Endothelial cell of coronary artery (primary cell): ENCODE measurements around the gene RANBP17. TPM values are rescaled to one million over a fixed set of nuclear protein-coding genes. Genes with fewer than 3 reads are reported as not detected.

Experiments
- total RNA-seq: library from RNA; depleted of rRNA; stranded (reverse); fragments of >200 nt; gene quantifications from 2 replicates; pipeline ENCODE4 v1.2.3, GENCODE V29; 2014

RANBP17 gene
- 5.9 and 12.4 TPM in 2 replicates for total RNA-seq

DNA sequence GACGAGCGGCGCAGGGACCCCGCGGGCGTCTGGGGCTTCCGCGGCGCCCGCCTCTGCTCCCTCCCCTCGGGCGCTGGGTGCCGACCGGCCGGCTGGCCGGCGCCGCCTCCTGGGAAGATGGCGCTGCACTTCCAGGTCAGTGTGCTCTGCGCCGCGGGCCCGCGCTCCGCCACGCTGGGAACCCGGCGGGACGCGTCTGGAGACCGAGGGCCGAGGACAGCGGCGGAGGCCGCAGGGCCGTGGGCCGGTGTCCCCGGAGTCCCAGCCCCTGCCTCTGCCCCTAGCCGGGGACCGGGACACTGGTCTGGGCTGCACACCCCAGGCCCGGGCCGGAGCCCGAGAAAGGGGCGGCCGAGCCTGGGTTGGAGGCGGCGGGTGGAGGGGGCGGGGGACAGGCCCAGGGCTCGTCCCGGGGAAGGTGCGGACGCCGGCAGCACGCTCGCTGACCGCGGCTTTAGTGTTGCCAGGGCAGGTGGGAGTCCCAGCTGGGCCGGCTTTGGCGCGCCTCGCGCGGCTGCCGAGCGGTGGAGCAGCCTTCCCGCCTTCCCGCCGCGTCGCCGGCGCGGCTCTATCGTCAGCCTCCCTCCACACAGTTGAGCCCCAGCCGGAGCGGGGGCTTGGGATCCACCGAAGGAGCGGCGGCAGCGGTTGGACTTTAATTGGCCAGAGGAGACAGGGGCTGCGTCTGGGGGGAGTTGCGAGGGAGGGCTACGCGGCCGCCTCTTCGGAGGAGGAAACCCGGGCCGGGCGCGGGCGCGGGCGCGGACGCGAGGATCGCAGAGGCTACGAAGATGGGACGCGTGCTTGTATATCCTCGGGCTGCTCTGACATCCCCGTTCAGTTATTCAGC, at the start of gene RANBP17:
RANBP17 (plus strand) TSS at position 102 of the 850 bp plus-strand sequence.

DNA sequence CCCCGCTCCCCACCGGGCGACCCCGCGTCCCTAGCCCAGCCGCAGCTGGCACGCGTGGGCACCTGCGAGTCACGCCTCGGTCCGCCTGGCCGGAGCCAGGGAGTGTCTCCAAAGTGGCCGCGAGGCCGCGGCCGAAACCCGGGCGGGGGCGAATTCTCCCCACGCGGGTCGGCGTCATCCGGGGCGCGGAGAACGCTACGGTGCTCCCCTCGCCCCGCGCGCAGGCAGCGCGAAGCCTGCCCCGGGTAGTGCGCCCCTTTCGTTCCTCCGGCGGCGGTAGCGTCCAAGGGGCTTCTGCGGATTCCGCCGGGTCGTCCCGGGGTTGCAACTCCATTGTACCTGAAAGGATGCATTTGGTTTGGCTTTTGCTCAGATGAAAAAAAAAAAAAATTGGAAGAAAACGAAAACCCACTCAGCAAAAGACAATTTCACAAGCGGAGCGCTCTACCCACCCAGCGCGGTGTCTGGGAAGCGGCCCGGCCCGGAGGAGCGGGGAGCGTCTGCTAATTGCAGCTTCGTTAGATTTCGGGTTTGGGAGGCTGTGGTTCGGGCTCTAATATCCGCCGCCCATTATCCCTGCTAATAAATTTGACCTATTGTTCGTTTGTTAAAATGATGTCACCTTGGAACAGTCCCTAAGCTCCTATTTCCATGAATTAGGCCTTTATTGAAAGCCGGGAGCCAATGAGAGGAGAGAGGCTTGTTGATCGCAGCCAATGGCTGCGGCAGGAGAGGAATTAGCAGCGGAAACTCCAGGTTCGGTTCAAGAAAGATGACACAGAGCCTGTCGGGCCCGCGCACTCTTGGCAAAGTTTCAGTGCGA, 446.8 kb downstream of the RANBP17 start, which contains the start of gene TLX3:
TLX3 (plus strand) TSS at position 796 of the 823 bp plus-strand sequence. CDS start 118 bp downstream, outside the sequence.

Other genes starting within 250 kb of the RANBP17 start
- 0.36 and 0.47 TPM in 2 replicates for gene GABRP, start 78.3 kb upstream of the RANBP17 start, total RNA-seq